OCI-LY3 (cell line): ENCODE measurements around the gene PSME4.

ENCODE experiments used
- H2AFZ ChIP-seq: fragments of 200-600, 300-600 bp; shearing (Covaris generic); 2 replicates; pipeline ENCODE4 v1.6.0; 2014; ENCODE audit warnings: antibody characterized with exemption, low read depth, low read length
- H3K27ac ChIP-seq: fragments of 200-600, 300-600 bp; sonication (generic); 2 replicates; pipeline ENCODE4 v1.5.1; 2014; ENCODE audit warnings: mild to moderate bottlenecking, low read length, moderate library complexity, mixed read lengths
- H3K27me3 ChIP-seq: fragments of 200-600, 300-600 bp; sonication (generic); 2 replicates; pipeline ENCODE4 v1.6.1; 2014; ENCODE audit warnings: low read depth, low read length, mixed read lengths
- H3K36me3 ChIP-seq: fragments of 200-600, 300-600 bp; sonication (generic); replicated peaks from 2 replicates; pipeline ENCODE3; 2014; ENCODE audit warnings: low read depth, low read length, mixed read lengths
- H3K4me1 ChIP-seq: fragments of 300-600, 200-600 bp; sonication (generic); 2 replicates; pipeline ENCODE4 v1.6.1; 2014; ENCODE audit warnings: low read length, mixed read lengths
- H3K4me2 ChIP-seq: fragments of 200-600, 300-600 bp; sonication (generic); 2 replicates; pipeline ENCODE4 v1.6.1; 2014; ENCODE audit warnings: low read length, mixed read lengths
- H3K4me3 ChIP-seq: fragments of 300-600, 200-600 bp; sonication (generic); 2 replicates; pipeline ENCODE4 v1.5.1; 2014; ENCODE audit warnings: antibody characterized with exemption, mild to moderate bottlenecking, low read length, moderate library complexity
- H3K79me2 ChIP-seq: fragments of 300-600, 200-600 bp; shearing (Covaris generic); 2 replicates; pipeline ENCODE4 v1.6.1; 2014; ENCODE audit warnings: mild to moderate bottlenecking, low read length, mixed read lengths
- H3K9ac ChIP-seq: fragments of 300-600, 200-600 bp; shearing (Covaris generic); 2 replicates; pipeline ENCODE4 v1.6.0; 2014; ENCODE audit warnings: mild to moderate bottlenecking, low read length, moderate library complexity
- H3K9me3 ChIP-seq: fragments of 200-600, 300-600 bp; shearing (Covaris generic); 2 replicates; pipeline ENCODE4 v1.6.1; 2014; ENCODE audit warnings: low read length, mixed read lengths; ENCODE audit not compliant: insufficient read depth
- H4K20me1 ChIP-seq: fragments of 200-600, 300-600 bp; sonication (generic); 2 replicates; pipeline ENCODE4 v1.6.1; 2016; ENCODE audit warnings: low read length, mixed read lengths; ENCODE audit not compliant: insufficient read depth
- CTCF ChIP-seq: fragments of 200-600, 300-600 bp; sonication (generic); IDR thresholded peaks from 2 replicates; pipeline ENCODE4 v1.5.1; 2014; ENCODE audit warnings: antibody characterized with exemption, low read length, low read depth
- EZH2phosphoT487 ChIP-seq: fragments of 200-600 bp; shearing (Covaris generic); IDR thresholded peaks from 2 replicates; pipeline ENCODE4 v1.6.1; 2018; ENCODE audit warnings: antibody characterized with exemption, mixed run types, low read depth

The PSME4 gene

GRCh38 chr2:53820048-53820447 lies 150.7 kb downstream of the PSME4 start:
- H3K4me1 ChIP-seq: no peaks in the 10 kb centered on the region
- H3K79me2 ChIP-seq: no peaks in the 10 kb centered on the region
- H3K36me3 ChIP-seq: peaks cover 16% of the 10 kb centered on the region
- H4K20me1 ChIP-seq: no peaks in the 10 kb centered on the region
- no peak overlapping the region for H3K4me2 ChIP-seq
- H3K27me3 ChIP-seq: no peaks in the 10 kb centered on the region
- TF ChIP-seq EZH2phosphoT487: no peak
- no peak overlapping the region for H3K4me3 ChIP-seq
- no peak overlapping the region for H3K27ac ChIP-seq
- no peak overlapping the region for H3K9ac ChIP-seq
- H2AFZ ChIP-seq: no peak overlapping the region
- H3K9me3 ChIP-seq: no peaks in the 10 kb centered on the region

GRCh38 chr2:53819634-53820033 lies 151.2 kb downstream of the PSME4 start:
- TF ChIP-seq EZH2phosphoT487 (no peak), CTCF (no peak)
- no peak overlapping the region for H3K4me3 ChIP-seq
- no peak overlapping the region for H2AFZ ChIP-seq
- H3K4me1 ChIP-seq: no peaks in the 10 kb centered on the region
- no peak overlapping the region for H3K9ac ChIP-seq
- H3K27me3 ChIP-seq: no peaks in the 10 kb centered on the region
- H4K20me1 ChIP-seq: no peaks in the 10 kb centered on the region
- H3K4me2 ChIP-seq: no peak overlapping the region
- no peak overlapping the region for H3K27ac ChIP-seq
- no peaks in the 10 kb centered on the region for H3K9me3 ChIP-seq
- peaks cover 16% of the 10 kb centered on the region for H3K36me3 ChIP-seq
- H3K79me2 ChIP-seq: no peaks in the 10 kb centered on the region

- Histone ChIP-seq H3K4me1 (no peaks in the 10 kb centered on the region), H3K9me3 (no peaks in the 10 kb centered on the region), H4K20me1 (no peaks in the 10 kb centered on the region), H3K27me3 (no peaks in the 10 kb centered on the region), H3K4me2 (no peak overlapping the region), H3K27ac (no peak overlapping the region), H3K9ac (no peak overlapping the region), H2AFZ (no peak overlapping the region), H3K79me2 (no peaks in the 10 kb centered on the region), H3K36me3 (peaks cover 16% of the 10 kb centered on the region), H3K4me3 (no peak overlapping the region)
- TF ChIP-seq EZH2phosphoT487 (no peak), CTCF (no peak)
Observed at GRCh38 chr2:53818854-53819435, 151.8 kb downstream of the PSME4 start.
